Measurements from ENCODE around the gene FARSA.

DNA sequence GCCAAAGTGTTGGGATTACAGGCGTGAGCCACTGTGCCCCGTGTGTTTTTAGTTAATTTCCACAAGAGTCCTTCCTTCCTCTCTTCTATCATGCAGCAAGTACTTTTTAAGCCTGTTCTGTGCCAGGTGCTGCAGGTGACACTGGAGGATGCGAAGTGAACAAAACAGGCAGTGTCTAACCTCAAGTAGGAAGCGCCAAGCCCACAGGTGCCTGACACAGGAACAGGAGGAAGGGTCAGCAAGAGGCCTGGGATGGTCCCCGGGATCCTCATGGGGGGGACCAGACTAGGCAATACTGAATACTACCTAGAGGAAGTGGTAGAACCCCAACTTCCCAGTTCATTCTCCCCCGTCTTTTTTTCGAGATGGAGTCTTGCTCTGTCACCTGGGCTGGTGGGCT is 3.1 kb upstream of the FARSA start:
- TF ChIP-seq CTCF (IDR thresholded peaks at IDR 0.05) (no peak), POLR2A (IDR thresholded peaks at IDR 0.05) (no peak)
